H1 (cell line): ENCODE measurements around the gene FGD4. TPM values are rescaled to one million over a fixed set of nuclear protein-coding genes. Genes with fewer than 3 reads are reported as not detected.

Experiments
- CBX8 ChIP-seq: fragments of 300-800, 300-1000 bp; sonication (generic); IDR thresholded peaks from 2 replicates; pipeline ENCODE4 v1.7.1; 2016; ENCODE audit warnings: low read depth, low read length, borderline replicate concordance
- CHD7 ChIP-seq: fragments of 300-600 bp; sonication (generic); IDR thresholded peaks from 2 replicates; pipeline ENCODE4 v1.7.1; 2012; ENCODE audit warnings: low read length, moderate library complexity, mild to moderate bottlenecking, inconsistent platforms; ENCODE audit not compliant: insufficient replicate concordance
- EP300 ChIP-seq, 2 experiments: IDR thresholded peaks; 1 replicate in 1 of 2; 2 replicates in 1 of 2; pipeline ENCODE4 v1.6.1; 2011 to 2012; ENCODE audit warnings: low read depth in 2 of 2, low read length in 2 of 2, mild to moderate bottlenecking in 2 of 2, borderline replicate concordance in 1 of 2, inconsistent platforms in 1 of 2, moderate library complexity in 1 of 2
- HDAC6 ChIP-seq: IDR thresholded peaks from one replicate; pipeline ENCODE4 v1.7.1; 2012; ENCODE audit warnings: low read depth, mild to moderate bottlenecking, inconsistent platforms, low read length, moderate library complexity
- NANOG ChIP-seq: IDR thresholded peaks from 2 replicates; pipeline ENCODE4 v1.6.1; 2011; ENCODE audit warnings: low read length, low read depth, mild to moderate bottlenecking, inconsistent platforms; ENCODE audit not compliant: insufficient read depth, poor library complexity, severe bottlenecking
- POU5F1 ChIP-seq: IDR thresholded peaks from 2 replicates; pipeline ENCODE4 v1.6.1; 2011; ENCODE audit warnings: low read depth, mild to moderate bottlenecking, low read length, moderate library complexity
- RBBP5 ChIP-seq: IDR thresholded peaks from 2 replicates; pipeline ENCODE4 v1.7.1; 2012; ENCODE audit warnings: low read depth, mild to moderate bottlenecking, inconsistent platforms, low read length, moderate library complexity, borderline replicate concordance
- SIN3A ChIP-seq, 2 experiments: IDR thresholded peaks in 1 of 2; conservative IDR thresholded peaks in 1 of 2; 2 replicates each; pipeline ENCODE4 v1.6.1; 2011 to 2012; ENCODE audit warnings: low read length in 2 of 2, improper control_type of control experiment in 1 of 2, low read depth in 1 of 2, mild to moderate bottlenecking in 1 of 2
- SP2 ChIP-seq: IDR thresholded peaks from 2 replicates; pipeline ENCODE4 v1.6.1; 2012; ENCODE audit warnings: mild to moderate bottlenecking, low read length, inconsistent platforms
- TAF1 ChIP-seq: IDR thresholded peaks from 2 replicates; pipeline ENCODE4 v1.6.1; 2011; ENCODE audit warnings: mild to moderate bottlenecking, low read depth, low read length
- ZNF274 ChIP-seq: IDR thresholded peaks from 2 replicates; pipeline ENCODE4 v1.7.0; 2012; ENCODE audit warnings: low read length, borderline replicate concordance; ENCODE audit errors: extremely low read depth
- polyA plus RNA-seq, 7 experiments: library from polyadenylated mRNA; depleted of rRNA in 3 of 7; stranded (reverse) in 5 of 7; unstranded in 2 of 7; fragments of >200 nt in 5 of 7; fragments of 200-250 nt in 2 of 7; gene quantifications; 1 replicate in 5 of 7; 2 replicates in 1 of 7; 4 replicates in 1 of 7; pipeline versions ENCODE4 v1.2.1 to v1.2.3, GENCODE V29; 2011 to 2013; ENCODE audit warnings: missing spikeins in 2 of 7, mixed read lengths in 2 of 7
- total RNA-seq: library from RNA; stranded (reverse); fragmentation: NEBNext Ultra II Directional; extraction: Animal tissue kit (Norgen Biotek cat#: 25700); gene quantifications from 2 replicates; pipeline ENCODE4 v1.2.1, GENCODE V29; 2021

FGD4 gene
- total and polyA plus RNA-seq, 2 of the 8 experiments (the other 6 are each of a cell fraction or from before 2014, with no cell fraction given): 8.5 to 48.2 TPM

- TF ChIP-seq CHD7 (no peak), TAF1 (no peak), SP2 (no peak), EP300 (IDR thresholded peaks at IDR 0.05; ENCODE audit: borderline replicate concordance in 1 of 2, low read depth in 2 of 2, low read length in 2 of 2) (no peak), POU5F1 (no peak), HDAC6 (no peak), ZNF274 (no peak), CBX8 (no peak), RBBP5 (no peak), NANOG (no peak), SIN3A (conservative IDR thresholded peaks at IDR 0.05 in 1 of 2, IDR thresholded peaks at IDR 0.05 in 1 of 2; ENCODE audit: low read depth in 1 of 2, low read length in 2 of 2) (no peak)
Measured at GRCh38 chr12:32423559-32423958, 24.2 kb downstream of the FGD4 start (continued).
